Measurements from ENCODE around the gene SLC29A3.

The SLC29A3 gene

DNA sequence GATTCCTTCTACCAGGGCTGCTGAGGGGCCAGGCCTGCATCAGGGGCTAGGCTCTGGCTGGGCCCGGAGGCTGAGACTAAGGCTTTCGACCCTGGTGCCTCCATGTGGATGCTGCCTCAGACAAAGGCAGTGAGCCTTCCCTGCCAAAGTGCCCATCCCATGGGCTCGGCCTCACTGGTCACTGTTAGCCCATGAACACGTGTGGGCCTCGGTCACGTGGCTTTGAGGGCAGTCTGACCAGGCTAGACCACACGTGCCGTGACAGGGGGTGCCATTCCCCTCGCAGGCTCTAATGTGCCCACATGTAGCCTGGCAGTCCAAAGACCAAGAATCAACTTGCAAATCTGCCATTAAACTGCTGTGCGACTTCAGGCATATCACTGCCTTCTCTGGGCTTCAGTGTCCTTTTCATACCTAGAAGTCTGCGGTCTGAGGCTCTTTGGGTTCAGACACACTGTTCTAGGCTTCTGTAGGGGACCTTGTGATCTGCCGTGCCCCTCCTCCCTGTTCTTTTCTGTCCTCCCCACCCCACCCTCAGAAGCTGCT, 17.6 kb upstream of the SLC29A3 start:
- no CpG with 5 or more reads among the region's 12 CpGs for WGBS (ENCODE audit: insufficient coverage, insufficient read length)
- DNase-seq (ENCODE audit: low read depth, low spot score): no peak
- Histone ChIP-seq H3K4me1 (ENCODE audit: control insufficient read depth, insufficient read depth, low read length) (no peaks in the 10 kb centered on the region), H3K27ac (ENCODE audit: low read length) (no peak overlapping the region), H3K36me3 (ENCODE audit: control insufficient read depth, insufficient read depth, low read length) (peaks cover 2% of the 10 kb centered on the region; the same call in 1 of the 2 replicates), H3K27me3 (ENCODE audit: control insufficient read depth, insufficient read depth, low read length) (no peaks in the 10 kb centered on the region), H3K9me3 (ENCODE audit: control insufficient read depth, insufficient read depth, low read length) (no peaks in the 10 kb centered on the region), H3K4me3 (ENCODE audit: low read length) (no peak overlapping the region)

DNA sequence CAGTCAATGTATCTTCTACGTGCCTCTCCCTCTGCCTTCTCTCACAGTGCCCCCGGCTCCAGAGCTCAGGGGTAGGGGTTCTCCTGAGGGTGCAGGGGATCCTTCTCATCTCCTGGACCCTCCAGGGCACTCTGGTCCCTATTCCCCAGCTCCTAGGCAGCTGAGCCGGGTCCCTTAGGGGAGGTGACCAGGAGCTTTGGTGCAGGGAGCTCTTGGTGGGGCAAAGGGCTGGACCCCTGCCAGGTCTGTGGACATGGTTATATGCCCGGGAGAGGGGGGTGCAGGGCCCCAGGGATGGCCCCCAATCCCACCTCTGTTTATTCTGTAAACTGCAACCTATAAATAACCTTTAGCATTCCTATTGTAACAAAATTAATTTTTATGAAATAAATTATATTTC, 16.6 kb upstream of the SLC29A3 start:
- Histone ChIP-seq H3K27me3 (ENCODE audit: control insufficient read depth, insufficient read depth, low read length) (no peaks in the 10 kb centered on the region), H3K4me3 (ENCODE audit: low read length) (no peak overlapping the region), H3K36me3 (ENCODE audit: control insufficient read depth, insufficient read depth, low read length) (no peaks in the 10 kb centered on the region; the same call in 1 of the 2 replicates), H3K9me3 (ENCODE audit: control insufficient read depth, insufficient read depth, low read length) (no peaks in the 10 kb centered on the region), H3K27ac (ENCODE audit: low read length) (no peak overlapping the region), H3K4me1 (ENCODE audit: control insufficient read depth, insufficient read depth, low read length) (no peaks in the 10 kb centered on the region)
- WGBS (ENCODE audit: insufficient coverage, insufficient read length): no CpG with 5 or more reads among the region's 4 CpGs
- no peak for DNase-seq (ENCODE audit: low read depth, low spot score)

DNA sequence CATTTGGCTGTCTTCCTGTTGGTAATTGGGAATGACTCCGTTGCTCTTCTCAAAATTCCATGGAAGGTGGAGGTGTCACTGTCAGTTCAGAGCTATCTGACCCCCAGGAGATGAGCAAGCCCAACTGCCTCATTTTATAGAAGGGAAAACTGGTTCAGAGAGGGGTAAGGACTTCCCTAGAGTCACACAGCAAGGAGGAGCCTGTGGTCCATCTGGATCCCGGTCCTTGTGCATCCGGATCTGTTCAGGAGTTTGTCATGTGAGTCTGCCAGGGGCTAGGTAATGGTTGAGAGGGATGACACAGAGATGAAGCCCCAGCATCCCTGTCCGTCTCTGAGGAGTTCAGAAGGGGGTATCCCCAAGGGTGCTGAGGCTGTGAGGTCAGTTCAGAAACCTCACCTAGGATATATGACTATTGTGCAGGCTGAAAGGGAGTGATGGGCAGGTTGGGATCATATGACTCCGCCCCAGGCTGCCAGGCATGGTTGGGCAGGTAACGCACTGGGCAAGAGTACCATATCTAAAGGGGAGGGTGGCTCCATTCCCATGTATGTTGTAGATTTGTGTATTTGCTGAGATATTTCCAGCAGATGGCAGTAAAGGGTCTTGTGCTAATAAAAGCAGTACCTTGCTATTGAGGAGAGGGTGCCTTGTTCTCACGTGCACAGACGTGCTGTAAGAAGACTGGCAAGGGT, 16.0 kb upstream of the SLC29A3 start:
- Histone ChIP-seq H3K36me3 (ENCODE audit: control insufficient read depth, insufficient read depth, low read length) (no peaks in the 10 kb centered on the region), H3K4me1 (ENCODE audit: control insufficient read depth, insufficient read depth, low read length) (no peaks in the 10 kb centered on the region), H3K9me3 (ENCODE audit: control insufficient read depth, insufficient read depth, low read length) (no peaks in the 10 kb centered on the region), H3K4me3 (ENCODE audit: low read length) (no peak overlapping the region), H3K27me3 (ENCODE audit: control insufficient read depth, insufficient read depth, low read length) (no peaks in the 10 kb centered on the region), H3K27ac (ENCODE audit: low read length) (no peak overlapping the region)
- DNase-seq (ENCODE audit: low read depth, low spot score): no peak
- WGBS (ENCODE audit: insufficient coverage, insufficient read length): no CpG with 5 or more reads among the region's 8 CpGs

- Histone ChIP-seq H3K4me3 (ENCODE audit: low read length) (no peak overlapping the region), H3K4me1 (ENCODE audit: control insufficient read depth, insufficient read depth, low read length) (no peaks in the 10 kb centered on the region), H3K27ac (ENCODE audit: low read length) (no peak overlapping the region), H3K9me3 (ENCODE audit: control insufficient read depth, insufficient read depth, low read length) (no peaks in the 10 kb centered on the region), H3K36me3 (ENCODE audit: control insufficient read depth, insufficient read depth, low read length) (no peaks in the 10 kb centered on the region), H3K27me3 (ENCODE audit: control insufficient read depth, insufficient read depth, low read length) (no peaks in the 10 kb centered on the region)
- no peak for DNase-seq (ENCODE audit: low read depth, low spot score)
- no CpG with 5 or more reads among the region's 1 CpG for WGBS (ENCODE audit: insufficient coverage, insufficient read length)
Measured at GRCh38 chr10:71303569-71303907, 15.5 kb upstream of the SLC29A3 start.

GRCh38 chr10:71304914-71305313, 14.1 kb upstream of the SLC29A3 start:
- Histone ChIP-seq H3K27me3 (ENCODE audit: control insufficient read depth, insufficient read depth, low read length) (no peaks in the 10 kb centered on the region), H3K27ac (ENCODE audit: low read length) (no peak overlapping the region), H3K9me3 (ENCODE audit: control insufficient read depth, insufficient read depth, low read length) (no peaks in the 10 kb centered on the region), H3K4me1 (ENCODE audit: control insufficient read depth, insufficient read depth, low read length) (no peaks in the 10 kb centered on the region), H3K4me3 (ENCODE audit: low read length) (no peak overlapping the region), H3K36me3 (ENCODE audit: control insufficient read depth, insufficient read depth, low read length) (no peaks in the 10 kb centered on the region)
- DNase-seq (ENCODE audit: low read depth, low spot score): no peak
- no CpG with 5 or more reads among the region's 6 CpGs for WGBS (ENCODE audit: insufficient coverage, insufficient read length)

- H3K4me3 ChIP-seq (ENCODE audit: low read length): no peak overlapping the region
- no peak overlapping the region for H3K27ac ChIP-seq (ENCODE audit: low read length)
- DNase-seq (ENCODE audit: low read depth, low spot score): no peak
- no peaks in the 10 kb centered on the region for H3K36me3 ChIP-seq (ENCODE audit: control insufficient read depth, insufficient read depth, low read length)
- no CpG with 5 or more reads among the region's 3 CpGs for WGBS (ENCODE audit: insufficient coverage, insufficient read length)
- no peaks in the 10 kb centered on the region for H3K27me3 ChIP-seq (ENCODE audit: control insufficient read depth, insufficient read depth, low read length)
- H3K4me1 ChIP-seq (ENCODE audit: control insufficient read depth, insufficient read depth, low read length): no peaks in the 10 kb centered on the region
- H3K9me3 ChIP-seq (ENCODE audit: control insufficient read depth, insufficient read depth, low read length): no peaks in the 10 kb centered on the region
Measured at GRCh38 chr10:71306979-71307378, 12.1 kb upstream of the SLC29A3 start.

GRCh38 chr10:71307469-71308085, 11.5 kb upstream of the SLC29A3 start:
- no CpG with 5 or more reads among the region's 8 CpGs for WGBS (ENCODE audit: insufficient coverage, insufficient read length)
- no peaks in the 10 kb centered on the region for H3K36me3 ChIP-seq (ENCODE audit: control insufficient read depth, insufficient read depth, low read length)
- no peaks in the 10 kb centered on the region for H3K27me3 ChIP-seq (ENCODE audit: control insufficient read depth, insufficient read depth, low read length)
- no peaks in the 10 kb centered on the region for H3K4me1 ChIP-seq (ENCODE audit: control insufficient read depth, insufficient read depth, low read length)
- no peak overlapping the region for H3K4me3 ChIP-seq (ENCODE audit: low read length)
- no peak for DNase-seq (ENCODE audit: low read depth, low spot score)
- H3K9me3 ChIP-seq (ENCODE audit: control insufficient read depth, insufficient read depth, low read length): no peaks in the 10 kb centered on the region
- H3K27ac ChIP-seq (ENCODE audit: low read length): no peak overlapping the region

DNA sequence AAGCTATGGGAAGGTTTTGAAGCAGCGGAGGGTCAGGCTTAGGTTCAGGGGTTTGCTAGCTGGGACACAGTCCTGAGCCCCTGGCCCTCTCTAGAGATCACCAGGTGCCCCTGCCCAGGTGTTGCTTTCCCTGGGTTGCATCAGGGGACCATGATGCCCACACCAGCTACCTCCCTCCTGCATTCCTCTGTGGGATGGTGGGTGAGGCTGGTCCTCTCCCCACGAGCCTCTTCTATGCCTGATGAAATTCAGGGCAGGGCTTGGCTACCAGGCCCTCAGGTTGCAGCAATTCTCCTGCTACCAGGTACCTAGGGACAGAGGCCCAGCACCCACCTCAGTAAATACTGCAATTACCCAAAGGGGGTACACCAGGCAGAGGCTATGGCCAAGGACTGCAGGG, 10.8 kb upstream of the SLC29A3 start:
- no peaks in the 10 kb centered on the region for H3K4me1 ChIP-seq (ENCODE audit: control insufficient read depth, insufficient read depth, low read length)
- H3K9me3 ChIP-seq (ENCODE audit: control insufficient read depth, insufficient read depth, low read length): no peaks in the 10 kb centered on the region
- no peaks in the 10 kb centered on the region for H3K36me3 ChIP-seq (ENCODE audit: control insufficient read depth, insufficient read depth, low read length)
- DNase-seq (ENCODE audit: low read depth, low spot score): no peak
- no CpG with 5 or more reads among the region's 2 CpGs for WGBS (ENCODE audit: insufficient coverage, insufficient read length)
- no peak overlapping the region for H3K27ac ChIP-seq (ENCODE audit: low read length)
- no peaks in the 10 kb centered on the region for H3K27me3 ChIP-seq (ENCODE audit: control insufficient read depth, insufficient read depth, low read length)
- no peak overlapping the region for H3K4me3 ChIP-seq (ENCODE audit: low read length)

DNA sequence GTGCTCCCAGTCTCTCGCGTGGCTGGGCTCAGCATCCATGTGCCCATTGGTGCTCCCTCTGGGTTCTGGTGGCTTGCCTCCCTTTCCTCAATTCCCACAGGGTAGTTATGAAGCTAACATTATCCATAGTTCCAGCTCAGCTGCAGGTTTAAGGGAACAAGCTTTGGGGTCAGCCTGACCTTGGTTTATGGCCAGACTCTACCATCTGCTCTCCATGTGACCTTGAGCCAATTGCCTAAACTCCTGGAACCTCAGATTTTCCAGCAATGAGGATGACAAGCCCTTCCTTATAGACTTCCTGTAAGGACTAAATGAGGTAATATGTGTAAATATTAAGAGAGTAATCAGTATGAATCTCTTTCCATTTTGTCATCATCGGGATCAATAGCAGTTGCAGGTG, 10.1 kb upstream of the SLC29A3 start:
- H3K4me3 ChIP-seq (ENCODE audit: low read length): no peak overlapping the region
- H3K9me3 ChIP-seq (ENCODE audit: control insufficient read depth, insufficient read depth, low read length): no peaks in the 10 kb centered on the region
- no CpG with 5 or more reads among the region's 3 CpGs for WGBS (ENCODE audit: insufficient coverage, insufficient read length)
- no peaks in the 10 kb centered on the region for H3K4me1 ChIP-seq (ENCODE audit: control insufficient read depth, insufficient read depth, low read length)
- H3K27me3 ChIP-seq (ENCODE audit: control insufficient read depth, insufficient read depth, low read length): no peaks in the 10 kb centered on the region
- no peaks in the 10 kb centered on the region for H3K36me3 ChIP-seq (ENCODE audit: control insufficient read depth, insufficient read depth, low read length)
- H3K27ac ChIP-seq (ENCODE audit: low read length): no peak overlapping the region
- no peak for DNase-seq (ENCODE audit: low read depth, low spot score)

- Histone ChIP-seq H3K4me3 (ENCODE audit: low read length) (no peak overlapping the region), H3K27ac (ENCODE audit: low read length) (no peak overlapping the region), H3K4me1 (ENCODE audit: control insufficient read depth, insufficient read depth, low read length) (no peaks in the 10 kb centered on the region), H3K27me3 (ENCODE audit: control insufficient read depth, insufficient read depth, low read length) (no peaks in the 10 kb centered on the region), H3K9me3 (ENCODE audit: control insufficient read depth, insufficient read depth, low read length) (no peaks in the 10 kb centered on the region), H3K36me3 (ENCODE audit: control insufficient read depth, insufficient read depth, low read length) (no peaks in the 10 kb centered on the region)
- no CpG with 5 or more reads among the region's 3 CpGs for WGBS (ENCODE audit: insufficient coverage, insufficient read length)
- no peak for DNase-seq (ENCODE audit: low read depth, low spot score)
Measured at GRCh38 chr10:71309919-71310318, 9.1 kb upstream of the SLC29A3 start.

DNA sequence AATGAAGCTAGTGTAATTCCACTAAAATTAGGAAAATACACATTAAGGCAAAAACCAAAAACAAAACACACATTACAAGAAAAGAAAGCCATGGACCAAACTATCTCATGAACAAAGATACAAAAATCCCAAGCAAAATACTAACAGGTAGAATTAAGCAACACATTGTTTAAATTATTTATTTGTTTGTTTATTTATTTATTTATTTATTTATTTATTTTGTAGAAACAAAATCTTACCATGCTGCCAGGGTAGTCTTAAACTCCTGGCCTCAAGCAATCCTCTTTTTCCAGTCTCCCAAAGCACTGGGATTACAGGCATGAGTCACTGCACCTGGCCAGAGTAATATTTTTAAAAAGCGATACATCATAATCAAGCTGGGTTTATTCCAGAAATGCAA, 6.8 kb upstream of the SLC29A3 start:
- no peaks in the 10 kb centered on the region for H3K27me3 ChIP-seq (ENCODE audit: control insufficient read depth, insufficient read depth, low read length)
- no peak overlapping the region for H3K27ac ChIP-seq (ENCODE audit: low read length)
- no peaks in the 10 kb centered on the region for H3K36me3 ChIP-seq (ENCODE audit: control insufficient read depth, insufficient read depth, low read length)
- H3K4me1 ChIP-seq (ENCODE audit: control insufficient read depth, insufficient read depth, low read length): no peaks in the 10 kb centered on the region
- no peak for DNase-seq (ENCODE audit: low read depth, low spot score)
- H3K4me3 ChIP-seq (ENCODE audit: low read length): no peak overlapping the region
- no CpG with 5 or more reads among the region's 1 CpG for WGBS (ENCODE audit: insufficient coverage, insufficient read length)
- H3K9me3 ChIP-seq (ENCODE audit: control insufficient read depth, insufficient read depth, low read length): no peaks in the 10 kb centered on the region

Data from iPS DF 6.9 (cell line).